ENCODE results near the gene LDB2.
A peak's percentile ranks its signal among the peaks of the same experiment; 100 is the strongest.
"Not testable (repeated sequence)": the region's sequence is repeated elsewhere in the genome, so short reads cannot be mapped to it uniquely, and the experiment has no call there.

Gene LDB2

GRCh38 chr4:16636912-16637630, 261.4 kb downstream of the LDB2 start:
- DNase-seq = no peak

GRCh38 chr4:16636304-16636703, 262.1 kb downstream of the LDB2 start:
- no peak for DNase-seq

DNA sequence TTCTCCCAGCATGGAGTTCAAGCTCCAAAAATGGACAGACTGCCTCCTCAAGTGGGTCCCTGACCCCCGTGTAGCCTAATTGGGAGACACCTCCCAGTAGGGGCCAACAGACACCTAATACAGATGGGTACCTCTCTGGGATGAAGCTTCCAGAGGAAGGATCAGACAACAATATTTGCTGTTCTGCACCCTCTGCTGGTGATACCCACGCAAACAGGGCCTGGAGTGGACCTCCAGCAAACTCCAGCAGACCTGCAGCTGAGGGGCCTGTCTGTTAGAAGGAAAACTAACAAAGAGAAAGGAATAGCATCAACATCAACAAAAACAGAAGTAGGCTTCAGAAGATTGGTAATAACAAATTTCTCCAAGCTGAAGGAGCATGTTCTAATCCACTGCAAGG, 269.2 kb downstream of the LDB2 start:
- not testable (repeated sequence) for DNase-seq

DNA sequence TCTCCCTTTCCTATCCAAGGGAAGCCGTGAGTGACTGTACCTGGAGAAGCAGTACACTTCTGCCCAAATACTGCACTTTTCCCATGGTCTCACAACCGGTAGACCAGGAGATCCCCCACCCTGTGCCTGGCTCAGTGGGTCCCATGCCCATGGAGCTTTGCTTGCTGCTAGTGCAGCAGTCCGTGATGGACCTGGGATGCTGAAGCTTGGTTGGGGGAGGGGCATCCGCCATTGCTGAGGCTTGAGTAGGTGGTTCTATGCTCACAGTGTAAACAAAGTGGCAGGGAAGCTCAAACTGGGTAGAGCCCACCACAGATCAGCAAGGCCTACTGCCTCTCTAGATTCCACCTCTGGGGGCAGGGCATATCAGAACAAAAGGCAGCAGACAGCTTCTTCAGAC, 269.6 kb downstream of the LDB2 start:
- DNase-seq = not testable (repeated sequence)

DNA sequence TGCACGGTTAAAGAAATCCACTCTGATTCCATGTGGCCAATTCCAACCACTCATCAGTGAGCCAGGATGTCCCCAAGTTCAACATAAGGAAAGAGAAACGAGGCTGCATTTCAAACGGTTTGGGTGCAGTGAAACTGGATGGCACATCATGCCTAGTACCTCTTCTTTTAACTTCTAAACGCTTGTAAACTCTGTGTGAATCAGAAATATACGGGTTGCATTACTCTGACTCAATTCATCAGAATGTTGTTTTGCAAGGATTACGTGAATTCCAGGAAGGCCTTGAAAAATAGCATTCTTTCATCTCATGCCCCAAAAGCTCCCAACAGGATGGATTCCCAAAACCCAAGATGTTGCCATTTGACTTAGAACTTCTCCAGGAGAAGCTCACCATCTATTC, 270.4 kb downstream of the LDB2 start:
- peak in 1 of 2 experiments; percentile 19 for DNase-seq

- peak in 1 of 2 experiments; percentile 16 for DNase-seq
Measured at GRCh38 chr4:16626945-16627344, 271.5 kb downstream of the LDB2 start.

- no peak for DNase-seq
Measured at GRCh38 chr4:16622826-16623225, 275.6 kb downstream of the LDB2 start.

DNA sequence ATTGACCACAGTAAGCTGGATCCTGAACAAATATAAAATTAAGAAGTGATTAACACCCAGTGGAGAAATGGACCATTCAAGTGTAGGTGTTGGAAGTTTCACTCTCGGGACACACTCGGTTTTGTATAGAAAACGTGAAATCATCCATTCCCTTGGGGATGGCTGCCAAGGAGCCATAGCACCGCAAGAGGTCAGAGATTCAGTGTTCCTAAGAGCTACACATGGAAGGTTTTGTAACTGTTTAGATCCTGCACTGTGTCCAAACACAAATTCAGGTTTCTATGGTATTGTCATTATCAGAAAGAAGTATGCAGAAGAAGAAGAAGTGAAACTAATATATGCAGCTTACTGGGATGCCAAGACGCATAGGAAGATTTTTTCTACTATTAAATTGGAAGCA, 281.0 kb downstream of the LDB2 start:
- no peak for DNase-seq

DNA sequence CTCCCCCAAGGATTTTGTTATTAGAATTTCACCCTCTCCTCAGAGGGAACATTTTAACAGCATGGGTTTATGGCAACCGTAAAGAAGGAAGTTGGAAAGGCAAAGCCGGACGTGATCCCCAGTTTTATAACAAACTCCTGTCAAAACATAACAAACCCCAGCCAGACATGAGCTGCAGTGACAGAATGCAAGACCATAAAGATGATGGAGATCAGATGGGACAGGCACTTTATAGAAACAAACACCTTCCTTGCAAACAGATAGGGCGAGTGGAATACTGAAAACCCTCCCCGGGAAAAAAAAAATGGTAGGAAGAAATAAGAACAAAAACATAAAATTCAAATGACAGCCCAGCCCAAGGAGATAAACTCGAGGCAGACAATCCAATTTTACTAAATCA, 281.4 kb downstream of the LDB2 start:
- DNase-seq = no peak

DNA sequence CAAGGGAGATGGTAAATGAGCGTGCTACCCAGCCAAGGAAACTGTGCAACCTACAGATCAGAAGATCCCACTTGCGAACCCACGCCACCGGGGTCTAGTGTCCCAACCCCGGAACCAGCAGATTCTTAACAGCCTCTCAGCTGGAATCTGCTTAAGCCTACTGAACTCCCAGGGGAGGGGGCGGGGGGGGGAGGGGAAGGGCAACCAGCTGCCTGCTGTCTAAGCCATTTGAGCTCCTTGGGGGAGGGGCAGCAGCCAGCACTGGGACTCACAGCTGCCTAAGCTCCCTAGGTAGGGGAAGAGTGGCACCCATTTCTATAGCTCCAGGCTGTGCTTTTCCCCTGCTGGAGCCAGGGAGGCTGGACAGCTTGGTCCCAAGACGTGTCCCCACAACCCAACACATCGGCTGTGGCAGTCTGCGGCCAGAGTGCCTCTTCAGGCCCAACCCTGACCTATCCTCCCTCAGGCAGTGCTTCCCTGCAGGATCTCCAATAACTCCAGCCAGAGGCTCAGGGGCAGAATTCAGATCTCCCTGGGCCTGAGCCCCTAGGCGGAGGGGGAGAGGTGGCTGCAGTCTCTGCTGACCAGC, 289.2 kb downstream of the LDB2 start:
- no peak for DNase-seq

- no peak for DNase-seq
Measured at GRCh38 chr4:16608611-16609125, 289.8 kb downstream of the LDB2 start.

GRCh38 chr4:16608123-16608522, 290.3 kb downstream of the LDB2 start:
- no peak for DNase-seq

DNA sequence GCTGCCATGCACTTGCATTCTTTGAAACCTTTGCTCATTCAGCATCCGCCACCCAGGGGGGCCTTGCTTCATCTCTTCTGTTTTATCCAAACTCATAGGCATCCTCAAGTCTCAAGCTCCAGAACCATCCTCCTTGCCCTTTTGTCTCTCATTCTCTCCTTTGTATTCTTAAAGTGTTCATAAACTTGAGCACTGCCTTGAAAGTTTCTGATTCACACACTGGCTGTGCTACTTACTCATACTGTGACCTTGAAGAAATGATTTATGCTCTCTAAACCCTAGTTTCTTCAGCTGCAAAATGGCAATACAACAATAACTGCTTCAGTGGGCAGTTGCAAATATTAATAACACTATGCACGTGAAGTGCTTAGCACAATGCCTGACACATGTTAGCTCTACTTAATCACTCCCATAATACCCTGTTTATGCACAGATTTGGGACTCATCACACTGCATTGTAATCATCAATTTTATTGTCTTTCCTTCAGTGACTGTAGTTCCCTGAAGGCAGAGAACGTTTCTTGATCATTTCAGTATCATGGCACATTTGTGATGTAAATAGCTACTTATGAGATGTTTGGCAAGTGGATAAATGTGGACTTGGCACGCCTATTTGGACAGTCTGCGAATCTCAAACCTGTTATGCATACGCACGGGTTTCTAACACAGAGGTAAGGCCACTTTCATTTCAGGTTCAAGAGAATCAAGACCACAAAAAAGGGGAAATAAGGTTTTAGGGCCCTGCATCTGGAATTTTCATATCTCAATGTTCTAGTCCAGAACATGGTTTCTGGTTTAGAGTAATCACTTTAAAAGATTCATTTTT, 291.0 kb downstream of the LDB2 start:
- DNase-seq = no peak

GRCh38 chr4:16606691-16607090, 291.8 kb downstream of the LDB2 start:
- DNase-seq = no peak

GRCh38 chr4:16603178-16603577, 295.3 kb downstream of the LDB2 start:
- no peak for DNase-seq

DNA sequence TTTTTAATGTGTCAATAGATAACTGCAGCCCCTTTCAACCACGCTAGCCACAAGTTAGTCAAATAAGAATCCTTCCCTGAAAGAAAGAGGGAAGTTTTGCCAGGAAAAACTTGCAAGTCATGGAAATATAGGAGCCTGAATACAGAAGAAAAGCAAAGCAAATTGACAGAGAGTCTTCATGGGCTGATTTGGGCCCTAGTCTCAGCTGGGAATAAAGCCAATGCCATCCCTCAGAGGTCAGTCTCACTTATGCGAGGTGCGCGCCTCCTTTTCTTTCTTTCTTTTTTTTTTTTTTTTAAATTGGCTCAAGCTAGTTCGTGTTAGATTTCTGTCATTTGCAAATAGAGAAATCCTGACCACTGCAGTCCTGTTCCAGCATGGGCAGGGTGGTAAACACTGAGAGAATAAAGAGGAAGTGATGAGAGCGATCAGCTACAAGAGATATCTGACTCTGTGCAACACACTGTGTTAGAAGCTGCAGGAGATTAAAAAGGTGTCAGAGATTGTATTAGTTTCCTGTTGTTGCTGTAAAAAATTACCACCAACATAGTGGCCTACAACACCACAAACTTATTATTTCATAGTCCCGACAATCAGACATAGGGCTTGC, 299.7 kb downstream of the LDB2 start:
- DNase-seq = no peak

DNA sequence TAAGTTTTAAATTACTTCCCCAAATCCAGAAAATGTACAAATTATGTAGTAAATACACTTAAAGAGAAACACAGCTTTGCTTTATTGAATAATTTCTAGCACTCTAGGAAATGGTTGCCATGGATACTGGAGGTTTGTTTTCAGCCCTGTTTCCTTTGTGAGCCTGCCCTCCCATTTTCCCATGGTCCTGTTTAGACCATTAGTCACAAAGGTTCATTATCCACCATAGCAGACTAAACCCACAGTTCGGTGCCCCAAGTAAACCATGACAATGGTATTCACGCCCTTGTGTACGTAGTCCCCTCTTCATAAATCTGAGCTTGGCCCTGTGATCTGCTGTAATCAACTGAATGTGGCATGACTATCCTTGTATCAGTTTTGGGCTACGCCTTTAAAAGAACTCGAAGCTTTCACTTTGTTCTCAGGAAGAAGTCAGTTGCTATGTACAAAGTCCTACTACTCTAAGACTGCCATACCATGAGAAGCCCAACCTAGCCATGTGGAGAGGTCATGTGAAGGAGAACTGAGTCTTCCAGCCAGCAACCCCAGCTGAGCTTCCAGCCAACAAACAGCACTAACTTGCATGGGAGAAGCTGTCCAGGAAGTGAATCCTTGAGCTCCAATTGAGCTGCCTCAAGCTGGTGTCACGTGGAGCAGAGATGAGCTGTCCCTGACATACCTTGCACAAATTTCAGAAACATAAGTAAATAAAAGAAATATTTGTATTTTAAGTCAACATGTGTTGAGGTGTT, 300.4 kb downstream of the LDB2 start:
- DNase-seq = peak in 1 of 2 experiments; percentile 7

- DNase-seq = no peak
Measured at GRCh38 chr4:16597443-16597842, 301.0 kb downstream of the LDB2 start.

DNA sequence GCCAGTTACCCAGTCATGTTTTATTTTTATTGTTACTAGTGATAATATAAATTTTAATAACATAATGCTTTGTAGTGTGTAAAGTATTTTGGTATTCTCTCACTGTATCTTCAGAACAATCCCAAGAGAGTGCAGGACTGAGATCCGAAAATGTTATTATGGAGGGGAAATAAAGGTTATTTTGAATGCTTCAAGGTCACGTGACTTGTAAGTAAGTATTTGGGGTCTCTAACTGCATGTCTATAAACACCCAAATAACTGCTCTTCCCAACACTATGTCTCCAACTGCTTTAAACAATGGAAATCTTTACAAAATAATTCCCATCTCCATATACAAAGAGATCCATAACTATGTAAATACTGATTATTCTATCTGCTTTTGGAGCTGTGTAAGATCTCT, 302.2 kb downstream of the LDB2 start:
- DNase-seq = no peak

GRCh38 chr4:16594128-16594527, 304.3 kb downstream of the LDB2 start:
- no peak for DNase-seq

GRCh38 chr4:16593386-16593785, 305.1 kb downstream of the LDB2 start:
- DNase-seq = no peak

GRCh38 chr4:16591272-16591826, 307.1 kb downstream of the LDB2 start:
- no peak for DNase-seq

All from SW 1271 (cell line).